Uterus (tissue), 2 donors: ENCODE data around the gene IGSF3.
"Not testable (repeated sequence)": the region's sequence is repeated elsewhere in the genome, so short reads cannot be mapped to it uniquely, and the experiment has no call there.

Experiments
- POLR2A ChIP-seq, 2 donors: fragments of 450-650 bp; IDR thresholded peaks; one replicate each; pipeline ENCODE4 v1.6.1; 2016; ENCODE audit warnings: antibody characterized with exemption in 2 of 2, mild to moderate bottlenecking in 1 of 2, moderate library complexity in 1 of 2
- TF ChIP-seq, protein P1 (sequence below), 4 experiments: fragments of 200-600 bp in 2 of 4; fragments of 450-650 bp in 2 of 4; sonication (generic) in 2 of 4; IDR thresholded peaks; one replicate each; pipeline ENCODE4 v1.5.1; 2016 to 2019; ENCODE audit warnings: antibody characterized with exemption in 4 of 4, mild to moderate bottlenecking in 2 of 4, moderate library complexity in 1 of 4

DNA sequence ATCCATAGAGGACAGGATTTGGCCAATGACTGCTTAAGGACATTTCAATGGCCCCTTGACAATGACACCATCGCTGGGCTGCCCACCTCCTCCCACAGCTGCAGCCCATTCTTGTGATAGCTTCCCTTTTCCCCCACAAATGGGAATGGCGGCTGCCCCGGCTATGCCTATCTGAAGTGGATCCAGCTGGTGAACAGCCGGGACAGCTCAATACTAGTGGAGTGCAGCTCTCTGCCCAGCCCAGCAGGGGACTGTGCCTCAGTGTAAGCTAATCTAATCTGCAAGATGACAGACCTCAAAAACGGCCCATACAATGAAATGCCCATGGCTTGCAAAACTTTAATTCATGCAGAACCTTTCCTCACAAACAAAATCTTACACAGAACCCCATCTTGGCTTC lies 49.7 kb downstream of the IGSF3 start:
- TF ChIP-seq, protein P1, sequence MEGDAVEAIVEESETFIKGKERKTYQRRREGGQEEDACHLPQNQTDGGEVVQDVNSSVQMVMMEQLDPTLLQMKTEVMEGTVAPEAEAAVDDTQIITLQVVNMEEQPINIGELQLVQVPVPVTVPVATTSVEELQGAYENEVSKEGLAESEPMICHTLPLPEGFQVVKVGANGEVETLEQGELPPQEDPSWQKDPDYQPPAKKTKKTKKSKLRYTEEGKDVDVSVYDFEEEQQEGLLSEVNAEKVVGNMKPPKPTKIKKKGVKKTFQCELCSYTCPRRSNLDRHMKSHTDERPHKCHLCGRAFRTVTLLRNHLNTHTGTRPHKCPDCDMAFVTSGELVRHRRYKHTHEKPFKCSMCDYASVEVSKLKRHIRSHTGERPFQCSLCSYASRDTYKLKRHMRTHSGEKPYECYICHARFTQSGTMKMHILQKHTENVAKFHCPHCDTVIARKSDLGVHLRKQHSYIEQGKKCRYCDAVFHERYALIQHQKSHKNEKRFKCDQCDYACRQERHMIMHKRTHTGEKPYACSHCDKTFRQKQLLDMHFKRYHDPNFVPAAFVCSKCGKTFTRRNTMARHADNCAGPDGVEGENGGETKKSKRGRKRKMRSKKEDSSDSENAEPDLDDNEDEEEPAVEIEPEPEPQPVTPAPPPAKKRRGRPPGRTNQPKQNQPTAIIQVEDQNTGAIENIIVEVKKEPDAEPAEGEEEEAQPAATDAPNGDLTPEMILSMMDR (IDR thresholded peaks at IDR 0.05): not testable (repeated sequence)
- not testable (repeated sequence) for TF ChIP-seq POLR2A (IDR thresholded peaks at IDR 0.05)
